ENCODE data around the gene EHMT1. TPM values are rescaled to one million over a fixed set of nuclear protein-coding genes. Genes with fewer than 3 reads are reported as not detected.

The EHMT1 gene
- polyA plus RNA-seq, 1 donor: 40.4 TPM

- no peak for DNase-seq (ENCODE audit: low read depth)
These were observed 166.1 kb downstream of the EHMT1 start for GRCh38 chr9:137784641-137785513.

GRCh38 chr9:137785704-137786161 is 166.9 kb downstream of the EHMT1 start:
- no peak for DNase-seq (ENCODE audit: low read depth)

GRCh38 chr9:137786511-137786920 is 167.7 kb downstream of the EHMT1 start:
- DNase-seq (ENCODE audit: low read depth): no peak

- no peak for DNase-seq (ENCODE audit: low read depth)
These were observed 168.6 kb downstream of the EHMT1 start for GRCh38 chr9:137787381-137787780.

GRCh38 chr9:137787786-137788505 is 169.1 kb downstream of the EHMT1 start:
- no peak for DNase-seq (ENCODE audit: low read depth)

- DNase-seq (ENCODE audit: low read depth): no peak
These were observed 169.9 kb downstream of the EHMT1 start for GRCh38 chr9:137788561-137789294.

GRCh38 chr9:137789295-137789895 is 170.6 kb downstream of the EHMT1 start:
- DNase-seq (ENCODE audit: low read depth): no peak

- DNase-seq (ENCODE audit: low read depth): no peak
These were observed 173.1 kb downstream of the EHMT1 start for GRCh38 chr9:137791947-137792346.

GRCh38 chr9:137793196-137793841 is 174.5 kb downstream of the EHMT1 start:
- DNase-seq (ENCODE audit: low read depth): no peak

GRCh38 chr9:137795156-137795666 is 176.4 kb downstream of the EHMT1 start:
- no peak for DNase-seq (ENCODE audit: low read depth)

GRCh38 chr9:137797206-137798120 is 178.7 kb downstream of the EHMT1 start:
- DNase-seq (ENCODE audit: low read depth): no peak

GRCh38 chr9:137798142-137798541 is 179.3 kb downstream of the EHMT1 start:
- no peak for DNase-seq (ENCODE audit: low read depth)

- DNase-seq (ENCODE audit: low read depth): no peak
These were observed 180.3 kb downstream of the EHMT1 start for GRCh38 chr9:137798901-137799629.

GRCh38 chr9:137799630-137799983 is 180.8 kb downstream of the EHMT1 start:
- DNase-seq (ENCODE audit: low read depth): no peak

- DNase-seq (ENCODE audit: low read depth): no peak
These were observed 181.6 kb downstream of the EHMT1 start for GRCh38 chr9:137800196-137801022.

- no peak for DNase-seq (ENCODE audit: low read depth)
These were observed 182.2 kb downstream of the EHMT1 start for GRCh38 chr9:137801023-137801319.

GRCh38 chr9:137802021-137802420 is 183.2 kb downstream of the EHMT1 start:
- DNase-seq (ENCODE audit: low read depth): no peak

- no peak for DNase-seq (ENCODE audit: low read depth)
These were observed 183.9 kb downstream of the EHMT1 start for GRCh38 chr9:137802521-137803243.

Data from forelimb muscle (tissue), 1 donor.